ENCODE data around the gene ASIC2. TPM values are rescaled to one million over a fixed set of nuclear protein-coding genes. Genes with fewer than 3 reads are reported as not detected.

The ASIC2 gene
- total RNA-seq, 4 donors from 2014 or later = 0.80 to 1.8 (median 1.4) TPM; not detected in 1

GRCh38 chr17:33057564-33057963 is 235.5 kb downstream of the ASIC2 start:
- no peak for DNase-seq
- Histone ChIP-seq H3K27ac (no peak overlapping the region), H3K4me1 (no peaks in the 10 kb centered on the region), H3K27me3 (no peaks in the 10 kb centered on the region), H3K9me3 (no peaks in the 10 kb centered on the region), H3K36me3 (no peaks in the 10 kb centered on the region), H3K4me3 (no peak overlapping the region)
- no peak for TF ChIP-seq CTCF (IDR thresholded peaks at IDR 0.05)
- no peak for TF ChIP-seq POLR2A (IDR thresholded peaks at IDR 0.05)

GRCh38 chr17:33056399-33057146 is 236.5 kb downstream of the ASIC2 start:
- TF ChIP-seq CTCF (IDR thresholded peaks at IDR 0.05) = no peak
- H3K4me3 ChIP-seq = no peak overlapping the region
- no peak for DNase-seq

GRCh38 chr17:33055746-33056145 is 237.3 kb downstream of the ASIC2 start:
- no peaks in the 10 kb centered on the region for H3K9me3 ChIP-seq

More at GRCh38 chr17:33056399-33057146, 236.5 kb downstream of the ASIC2 start:
- Histone ChIP-seq H3K36me3 (no peaks in the 10 kb centered on the region), H3K27ac (no peak overlapping the region), H3K9me3 (no peaks in the 10 kb centered on the region), H3K4me1 (no peaks in the 10 kb centered on the region), H3K27me3 (no peaks in the 10 kb centered on the region)

GRCh38 chr17:33055171-33055611 is 237.9 kb downstream of the ASIC2 start:
- H3K4me3 ChIP-seq = no peak overlapping the region
- no peak for DNase-seq
- no peaks in the 10 kb centered on the region for H3K4me1 ChIP-seq
- TF ChIP-seq POLR2A (IDR thresholded peaks at IDR 0.05) = no peak
- no peak for TF ChIP-seq CTCF (IDR thresholded peaks at IDR 0.05)
- H3K27ac ChIP-seq = no peak overlapping the region
- H3K9me3 ChIP-seq = no peaks in the 10 kb centered on the region
- no peaks in the 10 kb centered on the region for H3K36me3 ChIP-seq
- no peaks in the 10 kb centered on the region for H3K27me3 ChIP-seq

More at GRCh38 chr17:33055746-33056145, 237.3 kb downstream of the ASIC2 start:
- no peak for DNase-seq
- Histone ChIP-seq H3K27me3 (no peaks in the 10 kb centered on the region), H3K36me3 (no peaks in the 10 kb centered on the region), H3K4me3 (no peak overlapping the region), H3K4me1 (no peaks in the 10 kb centered on the region), H3K27ac (no peak overlapping the region)
- TF ChIP-seq POLR2A (IDR thresholded peaks at IDR 0.05) (no peak), CTCF (IDR thresholded peaks at IDR 0.05) (no peak)

- Histone ChIP-seq H3K27me3 (no peaks in the 10 kb centered on the region), H3K9me3 (no peaks in the 10 kb centered on the region), H3K4me3 (no peak overlapping the region), H3K36me3 (no peaks in the 10 kb centered on the region), H3K27ac (no peak overlapping the region), H3K4me1 (no peaks in the 10 kb centered on the region)
- no peak for DNase-seq
- no peak for TF ChIP-seq CTCF (IDR thresholded peaks at IDR 0.05)
Measured at GRCh38 chr17:33054412-33054811, 238.7 kb downstream of the ASIC2 start.
